GM23338 (cell line): ENCODE data around the gene DDC.

Source experiments
- CREB1 ChIP-seq: fragments of 250-450 bp; sonication (Bioruptor Pico); IDR thresholded peaks from 2 replicates; pipeline ENCODE4 v1.5.0; 2020; ENCODE audit warnings: low read depth, mild to moderate bottlenecking, moderate library complexity
- EZH2 ChIP-seq: fragments of 200-600 bp; sonication (generic); IDR thresholded peaks from one replicate; pipeline ENCODE4 v1.8.0; 2017; ENCODE audit warnings: antibody characterized with exemption, mild to moderate bottlenecking, low read depth; ENCODE audit not compliant: unreplicated experiment
- JUNB ChIP-seq: IDR thresholded peaks from one replicate; pipeline ENCODE4 v1.6.1; 2016; ENCODE audit warnings: antibody characterized with exemption; ENCODE audit not compliant: unreplicated experiment
- POLR2AphosphoS5 ChIP-seq: IDR thresholded peaks from 2 replicates; pipeline ENCODE4 v1.6.1; 2016; ENCODE audit warnings: antibody characterized with exemption, low read depth
- TF ChIP-seq, protein P1 (sequence below), 2 experiments: fragments of 200-600 bp in 1 of 2; sonication (generic) in 1 of 2; conservative IDR thresholded peaks; 2 replicates each; pipeline versions ENCODE4 v1.5.1 to v1.6.1; 2016 to 2017; ENCODE audit warnings: antibody characterized with exemption in 2 of 2, low read depth in 2 of 2, mild to moderate bottlenecking in 2 of 2, moderate library complexity in 1 of 2
- TF ChIP-seq, protein P2 (sequence below): IDR thresholded peaks from one replicate; pipeline ENCODE4 v1.6.1; 2018; ENCODE audit warnings: antibody characterized with exemption; ENCODE audit not compliant: unreplicated experiment

DNA sequence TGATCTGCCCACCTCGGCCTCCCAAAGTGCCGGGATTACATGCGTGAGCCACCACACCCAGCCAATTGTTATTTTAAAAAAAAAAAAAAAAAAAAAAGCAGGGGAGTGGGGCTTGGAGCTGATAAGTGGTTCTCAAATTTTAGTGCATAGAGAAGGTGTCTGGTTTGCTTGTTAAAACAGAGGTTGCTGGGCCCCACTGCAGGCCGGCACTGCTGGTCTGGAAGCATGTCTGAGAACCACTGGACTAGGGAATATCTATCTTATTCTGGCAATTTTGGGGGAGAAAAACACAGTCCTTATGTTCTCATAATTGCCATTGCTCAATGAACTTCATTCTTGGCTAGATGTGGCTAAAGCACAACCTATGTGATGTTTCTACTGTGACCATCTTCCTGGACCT lies 96.0 kb downstream of the DDC start:
- TF ChIP-seq, protein P1, sequence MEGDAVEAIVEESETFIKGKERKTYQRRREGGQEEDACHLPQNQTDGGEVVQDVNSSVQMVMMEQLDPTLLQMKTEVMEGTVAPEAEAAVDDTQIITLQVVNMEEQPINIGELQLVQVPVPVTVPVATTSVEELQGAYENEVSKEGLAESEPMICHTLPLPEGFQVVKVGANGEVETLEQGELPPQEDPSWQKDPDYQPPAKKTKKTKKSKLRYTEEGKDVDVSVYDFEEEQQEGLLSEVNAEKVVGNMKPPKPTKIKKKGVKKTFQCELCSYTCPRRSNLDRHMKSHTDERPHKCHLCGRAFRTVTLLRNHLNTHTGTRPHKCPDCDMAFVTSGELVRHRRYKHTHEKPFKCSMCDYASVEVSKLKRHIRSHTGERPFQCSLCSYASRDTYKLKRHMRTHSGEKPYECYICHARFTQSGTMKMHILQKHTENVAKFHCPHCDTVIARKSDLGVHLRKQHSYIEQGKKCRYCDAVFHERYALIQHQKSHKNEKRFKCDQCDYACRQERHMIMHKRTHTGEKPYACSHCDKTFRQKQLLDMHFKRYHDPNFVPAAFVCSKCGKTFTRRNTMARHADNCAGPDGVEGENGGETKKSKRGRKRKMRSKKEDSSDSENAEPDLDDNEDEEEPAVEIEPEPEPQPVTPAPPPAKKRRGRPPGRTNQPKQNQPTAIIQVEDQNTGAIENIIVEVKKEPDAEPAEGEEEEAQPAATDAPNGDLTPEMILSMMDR (conservative IDR thresholded peaks at IDR 0.05; ENCODE audit: low read depth in 2 of 2), result no peak
- TF ChIP-seq EZH2, result no peak
- TF ChIP-seq POLR2AphosphoS5, result no peak
- no peak for TF ChIP-seq JUNB
- no peak for TF ChIP-seq CREB1 (CRISPR knock-in tag)
- TF ChIP-seq, protein P2, sequence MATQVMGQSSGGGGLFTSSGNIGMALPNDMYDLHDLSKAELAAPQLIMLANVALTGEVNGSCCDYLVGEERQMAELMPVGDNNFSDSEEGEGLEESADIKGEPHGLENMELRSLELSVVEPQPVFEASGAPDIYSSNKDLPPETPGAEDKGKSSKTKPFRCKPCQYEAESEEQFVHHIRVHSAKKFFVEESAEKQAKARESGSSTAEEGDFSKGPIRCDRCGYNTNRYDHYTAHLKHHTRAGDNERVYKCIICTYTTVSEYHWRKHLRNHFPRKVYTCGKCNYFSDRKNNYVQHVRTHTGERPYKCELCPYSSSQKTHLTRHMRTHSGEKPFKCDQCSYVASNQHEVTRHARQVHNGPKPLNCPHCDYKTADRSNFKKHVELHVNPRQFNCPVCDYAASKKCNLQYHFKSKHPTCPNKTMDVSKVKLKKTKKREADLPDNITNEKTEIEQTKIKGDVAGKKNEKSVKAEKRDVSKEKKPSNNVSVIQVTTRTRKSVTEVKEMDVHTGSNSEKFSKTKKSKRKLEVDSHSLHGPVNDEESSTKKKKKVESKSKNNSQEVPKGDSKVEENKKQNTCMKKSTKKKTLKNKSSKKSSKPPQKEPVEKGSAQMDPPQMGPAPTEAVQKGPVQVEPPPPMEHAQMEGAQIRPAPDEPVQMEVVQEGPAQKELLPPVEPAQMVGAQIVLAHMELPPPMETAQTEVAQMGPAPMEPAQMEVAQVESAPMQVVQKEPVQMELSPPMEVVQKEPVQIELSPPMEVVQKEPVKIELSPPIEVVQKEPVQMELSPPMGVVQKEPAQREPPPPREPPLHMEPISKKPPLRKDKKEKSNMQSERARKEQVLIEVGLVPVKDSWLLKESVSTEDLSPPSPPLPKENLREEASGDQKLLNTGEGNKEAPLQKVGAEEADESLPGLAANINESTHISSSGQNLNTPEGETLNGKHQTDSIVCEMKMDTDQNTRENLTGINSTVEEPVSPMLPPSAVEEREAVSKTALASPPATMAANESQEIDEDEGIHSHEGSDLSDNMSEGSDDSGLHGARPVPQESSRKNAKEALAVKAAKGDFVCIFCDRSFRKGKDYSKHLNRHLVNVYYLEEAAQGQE, result no peak
